SK-N-SH (cell line): ENCODE measurements around the gene ZG16. TPM values are rescaled to one million over a fixed set of nuclear protein-coding genes. Genes with fewer than 3 reads are reported as not detected.
A peak's percentile ranks its signal among the peaks of the same experiment; 100 is the strongest.

Source experiments
- CTCF ChIA-PET: fragments of 300-600, 350-600 bp; formaldehyde crosslinking; extraction: SDS; loops from one replicate; lab custom pipeline; 2021; lab: Yijun Ruan, JAX
- POLR2A ChIA-PET: fragments of 350-600 bp; sonication (Branson Sonifier 250); formaldehyde crosslinking; extraction: SDS; loops from one replicate; lab custom pipeline; 2020; ENCODE audit warnings: antibody characterized with exemption, inconsistent platforms; lab: Yijun Ruan, JAX
- DNase-seq: peaks from one replicate; pipeline ENCODE4 v3.0.0; 2012
- H2AFZ ChIP-seq: fragments of 200-600 bp; sonication (generic); 2 replicates; pipeline ENCODE4 v1.8.1; 2016; ENCODE audit warnings: antibody characterized with exemption, mild to moderate bottlenecking, low read depth
- H3F3A ChIP-seq: fragments of 200-600 bp; sonication (generic); replicated peaks from 2 replicates; pipeline ENCODE3; 2016; ENCODE audit warnings: antibody characterized with exemption, mild to moderate bottlenecking; ENCODE audit not compliant: insufficient read depth
- H3K27ac ChIP-seq, 2 experiments: fragments of 200-500 bp in 1 of 2; fragments of 200-600 bp in 1 of 2; sonication (Bioruptor generic) in 1 of 2; sonication (generic), shearing (Covaris generic) in 1 of 2; 2 replicates each; pipeline versions ENCODE4 v1.5.1 to v1.6.1; 2014 to 2016; ENCODE audit warnings: low read depth in 2 of 2, inconsistent platforms in 1 of 2, low read length in 1 of 2, mild to moderate bottlenecking in 1 of 2, mixed read lengths in 1 of 2
- H3K27me3 ChIP-seq: fragments of 200-600 bp; sonication (generic), shearing (Covaris generic); 2 replicates; pipeline ENCODE4 v1.6.1; 2016; ENCODE audit warnings: mixed run types; ENCODE audit not compliant: insufficient read depth
- H3K36me3 ChIP-seq, 2 experiments: fragments of 200-500 bp in 1 of 2; fragments of 200-600 bp in 1 of 2; sonication (Bioruptor generic) in 1 of 2; sonication (generic) in 1 of 2; replicated peaks in 1 of 2; 2 replicates each; pipeline versions ENCODE3 to v1.5.1; 2014 to 2016; ENCODE audit warnings: low read length in 1 of 2, mild to moderate bottlenecking in 1 of 2; ENCODE audit not compliant: insufficient read depth in 2 of 2, control insufficient read depth in 1 of 2
- H3K4me1 ChIP-seq, 2 experiments: fragments of 200-500 bp in 1 of 2; fragments of 200-600 bp in 1 of 2; sonication (Bioruptor generic) in 1 of 2; sonication (generic), shearing (Covaris generic) in 1 of 2; 2 replicates each; pipeline versions ENCODE4 v1.5.1 to v1.6.1; 2014 to 2016; ENCODE audit warnings: low read depth in 1 of 2, low read length in 1 of 2, mixed run types in 1 of 2; ENCODE audit not compliant: insufficient read depth in 2 of 2, control insufficient read depth in 1 of 2
- H3K4me2 ChIP-seq: fragments of 200-600 bp; sonication (generic), shearing (Covaris generic); 2 replicates; pipeline ENCODE4 v1.6.1; 2017; ENCODE audit warnings: mixed run types
- H3K4me3 ChIP-seq, 2 experiments: fragments of 200-500 bp in 1 of 2; fragments of 200-600 bp in 1 of 2; sonication (Bioruptor generic) in 1 of 2; sonication (generic), shearing (Covaris generic) in 1 of 2; 2 replicates each; pipeline versions ENCODE4 v1.5.1 to v1.8.1; 2014 to 2016; ENCODE audit warnings: low read depth in 2 of 2, inconsistent platforms in 1 of 2, low read length in 1 of 2, mild to moderate bottlenecking in 1 of 2, mixed read lengths in 1 of 2, moderate library complexity in 1 of 2
- H3K79me2 ChIP-seq: fragments of 200-600 bp; sonication (generic); 2 replicates; pipeline ENCODE4 v1.8.1; 2017; ENCODE audit warnings: mild to moderate bottlenecking; ENCODE audit not compliant: insufficient read depth
- H3K9ac ChIP-seq: fragments of 200-600 bp; sonication (generic); 2 replicates; pipeline ENCODE4 v1.6.1; 2017; ENCODE audit warnings: mixed run types
- H3K9me2 ChIP-seq: fragments of 200-600 bp; sonication (generic); 2 replicates; pipeline ENCODE4 v1.6.1; 2017; ENCODE audit warnings: mixed run types
- H3K9me3 ChIP-seq: fragments of 200-600 bp; sonication (generic); 2 replicates; pipeline ENCODE4 v1.6.1; 2017; ENCODE audit warnings: mixed run types, mild to moderate bottlenecking, moderate library complexity
- H4K20me1 ChIP-seq: fragments of 200-600 bp; sonication (generic); 2 replicates; pipeline ENCODE4 v1.6.1; 2017; ENCODE audit warnings: mild to moderate bottlenecking, mixed run types; ENCODE audit not compliant: insufficient read depth
- CHD2 ChIP-seq: fragments of 150-350 bp; IDR thresholded peaks from 2 replicates; pipeline ENCODE4 v1.6.1; 2018; ENCODE audit warnings: low read length; ENCODE audit not compliant: partially characterized antibody
- ELF1 ChIP-seq: IDR thresholded peaks from 2 replicates; pipeline ENCODE4 v1.4.0; 2012
- FOSL2 ChIP-seq: IDR thresholded peaks from 2 replicates; pipeline ENCODE4 v1.4.0; 2012; ENCODE audit warnings: low read depth, mild to moderate bottlenecking, moderate library complexity, borderline replicate concordance
- FOXJ3 ChIP-seq: sonication (generic); formaldehyde crosslinking; IDR thresholded peaks from 2 replicates; pipeline ENCODE4 v1.5.1; 2020; ENCODE audit warnings: mild to moderate bottlenecking, missing genetic modification reagents
- GATA2 ChIP-seq: sonication (generic); formaldehyde crosslinking; IDR thresholded peaks from 2 replicates; pipeline ENCODE4 v1.5.0; 2020; ENCODE audit warnings: mild to moderate bottlenecking, missing genetic modification reagents
- MEF2A ChIP-seq: IDR thresholded peaks from 2 replicates; pipeline ENCODE4 v1.4.0; 2012; ENCODE audit warnings: low read depth, borderline replicate concordance
- NFIC ChIP-seq: IDR thresholded peaks from 2 replicates; pipeline ENCODE4 v1.4.0; 2012; ENCODE audit warnings: borderline replicate concordance
- POLR2AphosphoS5 ChIP-seq: IDR thresholded peaks from 2 replicates; pipeline ENCODE4 v1.6.1; 2012; ENCODE audit warnings: low read depth, low read length
- RAD21 ChIP-seq: IDR thresholded peaks from 2 replicates; pipeline ENCODE4 v1.6.1; 2012; ENCODE audit warnings: mild to moderate bottlenecking, low read length
- RCOR1 ChIP-seq: fragments of 150-350 bp; IDR thresholded peaks from 2 replicates; pipeline ENCODE4 v1.6.1; 2017; ENCODE audit warnings: antibody characterized with exemption, low read length
- RFX5 ChIP-seq: IDR thresholded peaks from 2 replicates; pipeline ENCODE4 v1.6.1; 2012; ENCODE audit warnings: mild to moderate bottlenecking, improper control_type of control experiment, low read length
- SIN3A ChIP-seq: IDR thresholded peaks from 2 replicates; pipeline ENCODE4 v1.6.1; 2012; ENCODE audit warnings: low read depth, mild to moderate bottlenecking, low read length, moderate library complexity, borderline replicate concordance
- TAF1 ChIP-seq: IDR thresholded peaks from 2 replicates; pipeline ENCODE4 v1.6.1; 2012; ENCODE audit warnings: low read depth, mild to moderate bottlenecking, low read length, moderate library complexity, borderline replicate concordance
- TEAD4 ChIP-seq: IDR thresholded peaks from 2 replicates; pipeline ENCODE4 v1.4.0; 2012; ENCODE audit warnings: mild to moderate bottlenecking, borderline replicate concordance; ENCODE audit not compliant: insufficient read depth
- USF2 ChIP-seq: fragments of 150-350 bp; IDR thresholded peaks from 2 replicates; pipeline ENCODE4 v1.6.1; 2017; ENCODE audit warnings: antibody characterized with exemption, low read length, low read depth, borderline replicate concordance
- WGBS: methylation state at CpG from one replicate; pipeline ENCODE4 v1.1.6; 2017; ENCODE audit warnings: low lambda C conversion rate; 5-methylcytosine and 5-hydroxymethylcytosine counted together
- polyA plus RNA-seq, 3 experiments: library from polyadenylated mRNA; depleted of rRNA; stranded (reverse); fragments of >200 nt; gene quantifications; 2 replicates each; pipeline ENCODE4 v1.2.3, GENCODE V29; 2012
- TF ChIP-seq, protein P1 (sequence below): fragments of 200-600 bp; sonication (generic); IDR thresholded peaks from 2 replicates; pipeline ENCODE4 v1.6.1; 2017; ENCODE audit warnings: antibody characterized with exemption, mild to moderate bottlenecking, moderate library complexity
- TF ChIP-seq, protein P2 (sequence below): IDR thresholded peaks from 2 replicates; pipeline ENCODE4 v1.4.0; 2012; ENCODE audit warnings: low read depth, borderline replicate concordance
- TF ChIP-seq, protein P3 (sequence below): fragments of 150-350 bp; IDR thresholded peaks from 2 replicates; pipeline ENCODE4 v1.6.1; 2016; ENCODE audit warnings: mild to moderate bottlenecking, low read depth, low read length

The ZG16 gene
- polyA plus RNA-seq, 1 of the 3 experiments (the other 2 are of a cell fraction): not detected

DNA sequence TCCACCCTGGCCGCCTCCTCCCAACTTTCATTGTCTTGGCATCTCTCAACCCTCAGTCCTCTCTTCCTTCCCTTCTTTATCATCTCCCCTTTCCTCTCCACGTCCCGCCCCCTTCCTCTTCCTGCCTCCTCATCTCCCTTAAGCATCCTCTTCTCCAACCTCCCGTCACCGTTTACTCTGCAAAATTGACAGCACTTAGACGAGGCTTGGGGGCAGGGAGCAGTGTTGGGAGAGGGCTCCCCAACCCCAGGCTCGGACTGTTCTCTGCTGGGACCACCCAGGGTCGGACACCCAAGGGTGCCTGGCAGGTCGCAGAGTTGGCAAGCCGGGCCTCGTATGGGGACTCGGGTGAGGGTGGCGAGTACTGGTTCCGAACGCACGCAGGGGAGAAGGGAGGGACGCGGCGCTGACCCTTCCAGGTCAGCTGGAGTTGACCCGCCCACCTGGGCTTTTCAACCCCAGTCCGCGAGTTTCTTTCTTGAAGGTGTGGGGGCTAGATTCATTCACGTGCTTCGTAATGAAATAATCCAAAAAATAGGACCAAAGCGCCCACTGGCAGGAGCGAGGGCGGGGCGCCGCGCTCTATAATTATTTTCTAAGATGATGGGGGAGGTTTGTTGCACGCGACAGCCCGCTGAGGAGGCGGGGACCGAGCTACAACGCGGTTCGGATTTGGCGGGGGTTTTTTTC, 37.1 kb downstream of the ZG16 start:
- WGBS: 26% methylated on average over 39 of the region's 39 CpGs
- CTCF ChIA-PET: interaction anchor here (0.5 to 14.0 kb wide), 22 partner anchors 7 to 603 kb away, joined by 3 to 129 read pairs (median 4); partner anchors contain the start of genes ASPHD1, KCTD13, SEZ6L2 and TAOK2
- peak overlapping the region; percentile 72 to 77 for H3K4me3 ChIP-seq

More for the DNA sequence above, 37.1 kb downstream of the ZG16 start:
- POLR2A ChIA-PET: interaction anchor here (0.8 to 1.7 kb wide), 6 partner anchors 7 to 86 kb away, joined by 3 to 7 read pairs (median 4); partner anchors contain the start of genes CDIPT, KIF22 and MAZ
- Histone ChIP-seq H2AFZ (peak overlapping the region; percentile 65), H3K27ac (peak overlapping the region; percentile 64 to 94), H3K36me3 (peaks cover 10 to 11% of the 10 kb centered on the region in 2 experiments), H3K4me1 (peaks cover 34 to 59% of the 10 kb centered on the region in 2 experiments), H3K4me2 (peak overlapping the region; percentile 97), H3K27me3 (no peaks in the 10 kb centered on the region), H3K9ac (peak overlapping the region; percentile 72), H3K9me3 (no peaks in the 10 kb centered on the region), H3F3A (peaks cover 41% of the 10 kb centered on the region), H4K20me1 (no peaks in the 10 kb centered on the region; the same call in 1 of the 2 replicates), H3K79me2 (peaks cover 73% of the 10 kb centered on the region), H3K9me2 (no peaks in the 10 kb centered on the region)
- no peak for TF ChIP-seq RAD21
- TF ChIP-seq MEF2A: no peak
- TF ChIP-seq SIN3A: no peak
- TF ChIP-seq TAF1: no peak
- no peak for TF ChIP-seq ELF1
- no peak for TF ChIP-seq USF2
- TF ChIP-seq NFIC: no peak
- TF ChIP-seq FOXJ3 (CRISPR knock-in tag): no peak
- no peak for TF ChIP-seq GATA2 (CRISPR knock-in tag)
- TF ChIP-seq, protein P1, sequence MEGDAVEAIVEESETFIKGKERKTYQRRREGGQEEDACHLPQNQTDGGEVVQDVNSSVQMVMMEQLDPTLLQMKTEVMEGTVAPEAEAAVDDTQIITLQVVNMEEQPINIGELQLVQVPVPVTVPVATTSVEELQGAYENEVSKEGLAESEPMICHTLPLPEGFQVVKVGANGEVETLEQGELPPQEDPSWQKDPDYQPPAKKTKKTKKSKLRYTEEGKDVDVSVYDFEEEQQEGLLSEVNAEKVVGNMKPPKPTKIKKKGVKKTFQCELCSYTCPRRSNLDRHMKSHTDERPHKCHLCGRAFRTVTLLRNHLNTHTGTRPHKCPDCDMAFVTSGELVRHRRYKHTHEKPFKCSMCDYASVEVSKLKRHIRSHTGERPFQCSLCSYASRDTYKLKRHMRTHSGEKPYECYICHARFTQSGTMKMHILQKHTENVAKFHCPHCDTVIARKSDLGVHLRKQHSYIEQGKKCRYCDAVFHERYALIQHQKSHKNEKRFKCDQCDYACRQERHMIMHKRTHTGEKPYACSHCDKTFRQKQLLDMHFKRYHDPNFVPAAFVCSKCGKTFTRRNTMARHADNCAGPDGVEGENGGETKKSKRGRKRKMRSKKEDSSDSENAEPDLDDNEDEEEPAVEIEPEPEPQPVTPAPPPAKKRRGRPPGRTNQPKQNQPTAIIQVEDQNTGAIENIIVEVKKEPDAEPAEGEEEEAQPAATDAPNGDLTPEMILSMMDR: no peak
- TF ChIP-seq TEAD4: no peak
- TF ChIP-seq POLR2AphosphoS5: no peak
- no peak for TF ChIP-seq RFX5
- TF ChIP-seq, protein P2, sequence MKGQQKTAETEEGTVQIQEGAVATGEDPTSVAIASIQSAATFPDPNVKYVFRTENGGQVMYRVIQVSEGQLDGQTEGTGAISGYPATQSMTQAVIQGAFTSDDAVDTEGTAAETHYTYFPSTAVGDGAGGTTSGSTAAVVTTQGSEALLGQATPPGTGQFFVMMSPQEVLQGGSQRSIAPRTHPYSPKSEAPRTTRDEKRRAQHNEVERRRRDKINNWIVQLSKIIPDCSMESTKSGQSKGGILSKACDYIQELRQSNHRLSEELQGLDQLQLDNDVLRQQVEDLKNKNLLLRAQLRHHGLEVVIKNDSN: no peak
- TF ChIP-seq FOSL2: no peak
- TF ChIP-seq CHD2: no peak
- TF ChIP-seq, protein P3, sequence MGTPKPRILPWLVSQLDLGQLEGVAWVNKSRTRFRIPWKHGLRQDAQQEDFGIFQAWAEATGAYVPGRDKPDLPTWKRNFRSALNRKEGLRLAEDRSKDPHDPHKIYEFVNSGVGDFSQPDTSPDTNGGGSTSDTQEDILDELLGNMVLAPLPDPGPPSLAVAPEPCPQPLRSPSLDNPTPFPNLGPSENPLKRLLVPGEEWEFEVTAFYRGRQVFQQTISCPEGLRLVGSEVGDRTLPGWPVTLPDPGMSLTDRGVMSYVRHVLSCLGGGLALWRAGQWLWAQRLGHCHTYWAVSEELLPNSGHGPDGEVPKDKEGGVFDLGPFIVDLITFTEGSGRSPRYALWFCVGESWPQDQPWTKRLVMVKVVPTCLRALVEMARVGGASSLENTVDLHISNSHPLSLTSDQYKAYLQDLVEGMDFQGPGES: no peak
- no peak for TF ChIP-seq RCOR1
- no peak for DNase-seq
